PFSK-1 (cell line): ENCODE measurements around the gene MRPL33.

Source experiments
- FOXP2 ChIP-seq: optimal IDR thresholded peaks from 2 replicates; pipeline ENCODE3; 2011; ENCODE audit warnings: borderline replicate concordance, control low read depth, inconsistent platforms; ENCODE audit not compliant: insufficient read depth; ENCODE audit errors: extremely low read length, extremely low read depth
- POLR2AphosphoS5 ChIP-seq: IDR thresholded peaks from 2 replicates; pipeline ENCODE4 v1.6.1; 2012; ENCODE audit warnings: low read depth, mild to moderate bottlenecking, control low read depth, low read length, moderate library complexity
- SIN3A ChIP-seq: IDR thresholded peaks from 2 replicates; pipeline ENCODE4 v1.6.1; 2012; ENCODE audit warnings: mild to moderate bottlenecking, low read length, moderate library complexity, borderline replicate concordance; ENCODE audit not compliant: insufficient read depth
- TAF1 ChIP-seq: IDR thresholded peaks from 2 replicates; pipeline ENCODE4 v1.6.1; 2012; ENCODE audit warnings: low read length, control low read depth, borderline replicate concordance; ENCODE audit not compliant: insufficient read depth
- TF ChIP-seq, protein P1 (sequence below), 2 experiments: IDR thresholded peaks; 2 replicates each; pipeline versions ENCODE4 v1.6.1 to v1.8.0; 2011 to 2012; ENCODE audit warnings: low read depth in 2 of 2, low read length in 2 of 2, control low read depth in 1 of 2, inconsistent platforms in 1 of 2, mild to moderate bottlenecking in 1 of 2, moderate library complexity in 1 of 2; ENCODE audit not compliant: insufficient read depth in 1 of 2

The MRPL33 gene

DNA sequence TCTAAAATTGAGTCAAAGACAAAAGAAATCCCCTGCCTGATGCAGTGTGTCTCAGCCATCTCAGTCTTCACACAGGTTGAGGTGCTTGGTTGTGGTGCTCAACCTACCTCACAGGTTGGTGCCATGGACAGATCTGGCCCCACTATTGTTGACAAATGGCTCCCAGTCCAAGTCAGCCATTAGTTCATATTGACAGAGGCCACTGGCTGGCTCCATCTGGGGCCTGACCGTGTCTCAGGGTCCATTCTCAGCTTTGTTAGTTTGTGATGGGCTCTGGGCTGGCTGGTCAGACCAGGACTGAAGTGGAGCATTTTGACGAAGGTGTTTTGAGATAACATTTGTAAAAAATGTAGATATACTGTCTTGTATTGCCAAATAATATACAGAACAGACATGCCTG lies 36.9 kb downstream of the MRPL33 start:
- no peak for TF ChIP-seq SIN3A
- TF ChIP-seq, protein P1, sequence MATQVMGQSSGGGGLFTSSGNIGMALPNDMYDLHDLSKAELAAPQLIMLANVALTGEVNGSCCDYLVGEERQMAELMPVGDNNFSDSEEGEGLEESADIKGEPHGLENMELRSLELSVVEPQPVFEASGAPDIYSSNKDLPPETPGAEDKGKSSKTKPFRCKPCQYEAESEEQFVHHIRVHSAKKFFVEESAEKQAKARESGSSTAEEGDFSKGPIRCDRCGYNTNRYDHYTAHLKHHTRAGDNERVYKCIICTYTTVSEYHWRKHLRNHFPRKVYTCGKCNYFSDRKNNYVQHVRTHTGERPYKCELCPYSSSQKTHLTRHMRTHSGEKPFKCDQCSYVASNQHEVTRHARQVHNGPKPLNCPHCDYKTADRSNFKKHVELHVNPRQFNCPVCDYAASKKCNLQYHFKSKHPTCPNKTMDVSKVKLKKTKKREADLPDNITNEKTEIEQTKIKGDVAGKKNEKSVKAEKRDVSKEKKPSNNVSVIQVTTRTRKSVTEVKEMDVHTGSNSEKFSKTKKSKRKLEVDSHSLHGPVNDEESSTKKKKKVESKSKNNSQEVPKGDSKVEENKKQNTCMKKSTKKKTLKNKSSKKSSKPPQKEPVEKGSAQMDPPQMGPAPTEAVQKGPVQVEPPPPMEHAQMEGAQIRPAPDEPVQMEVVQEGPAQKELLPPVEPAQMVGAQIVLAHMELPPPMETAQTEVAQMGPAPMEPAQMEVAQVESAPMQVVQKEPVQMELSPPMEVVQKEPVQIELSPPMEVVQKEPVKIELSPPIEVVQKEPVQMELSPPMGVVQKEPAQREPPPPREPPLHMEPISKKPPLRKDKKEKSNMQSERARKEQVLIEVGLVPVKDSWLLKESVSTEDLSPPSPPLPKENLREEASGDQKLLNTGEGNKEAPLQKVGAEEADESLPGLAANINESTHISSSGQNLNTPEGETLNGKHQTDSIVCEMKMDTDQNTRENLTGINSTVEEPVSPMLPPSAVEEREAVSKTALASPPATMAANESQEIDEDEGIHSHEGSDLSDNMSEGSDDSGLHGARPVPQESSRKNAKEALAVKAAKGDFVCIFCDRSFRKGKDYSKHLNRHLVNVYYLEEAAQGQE (IDR thresholded peaks at IDR 0.05; ENCODE audit: insufficient read depth in 1 of 2, low read depth in 2 of 2, low read length in 2 of 2): no peak
- no peak for TF ChIP-seq FOXP2
- TF ChIP-seq TAF1: no peak
- no peak for TF ChIP-seq POLR2AphosphoS5

DNA sequence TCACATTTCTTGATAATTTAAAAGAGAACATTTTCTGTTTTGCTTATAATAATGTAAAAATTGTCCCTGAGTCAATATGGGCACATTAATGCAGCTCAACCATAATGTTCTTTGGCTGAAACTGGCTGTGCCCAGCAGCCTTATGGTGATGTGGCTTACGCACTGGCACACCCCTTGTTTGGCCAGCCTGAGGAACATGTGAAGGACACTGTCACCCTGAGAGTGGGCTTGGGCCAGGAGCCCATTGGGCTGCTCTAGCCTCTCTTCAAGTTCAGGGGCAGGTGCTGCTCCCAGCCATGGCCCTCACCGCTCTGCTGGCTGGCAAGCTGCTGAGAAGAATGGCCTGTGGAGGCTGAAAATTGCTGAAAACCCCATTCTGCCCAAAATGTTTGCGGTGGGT lies 37.5 kb downstream of the MRPL33 start:
- TF ChIP-seq SIN3A (no peak), TAF1 (no peak), FOXP2 (no peak), POLR2AphosphoS5 (no peak)
- TF ChIP-seq, protein P1 (IDR thresholded peaks at IDR 0.05; ENCODE audit: insufficient read depth in 1 of 2, low read depth in 2 of 2, low read length in 2 of 2): no peak

DNA sequence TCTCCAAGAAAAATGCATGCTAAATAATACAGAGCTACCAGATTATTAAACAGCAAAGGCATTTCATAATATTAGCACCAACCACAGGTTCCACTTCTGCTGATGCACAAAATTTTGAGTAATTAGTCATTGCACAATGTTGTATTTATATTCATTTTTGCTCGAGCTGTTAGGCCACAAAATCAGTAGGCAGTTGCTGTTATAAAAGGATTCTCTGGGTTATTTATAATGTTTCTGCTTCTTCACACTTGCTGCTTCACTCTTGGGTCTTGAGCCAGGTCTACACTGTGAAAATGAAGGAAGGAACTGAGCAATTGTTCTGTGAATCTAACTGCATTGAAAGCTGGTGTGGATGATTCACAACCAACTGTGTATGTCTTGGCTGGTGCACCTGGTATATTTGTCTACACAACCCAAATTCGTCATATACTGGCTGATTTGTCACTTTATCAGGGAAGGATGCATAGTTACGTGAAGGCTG lies 38.3 kb downstream of the MRPL33 start:
- TF ChIP-seq TAF1 (no peak), FOXP2 (no peak), POLR2AphosphoS5 (no peak)
- TF ChIP-seq, protein P1 (IDR thresholded peaks at IDR 0.05; ENCODE audit: insufficient read depth in 1 of 2, low read depth in 2 of 2, low read length in 2 of 2): no peak

DNA sequence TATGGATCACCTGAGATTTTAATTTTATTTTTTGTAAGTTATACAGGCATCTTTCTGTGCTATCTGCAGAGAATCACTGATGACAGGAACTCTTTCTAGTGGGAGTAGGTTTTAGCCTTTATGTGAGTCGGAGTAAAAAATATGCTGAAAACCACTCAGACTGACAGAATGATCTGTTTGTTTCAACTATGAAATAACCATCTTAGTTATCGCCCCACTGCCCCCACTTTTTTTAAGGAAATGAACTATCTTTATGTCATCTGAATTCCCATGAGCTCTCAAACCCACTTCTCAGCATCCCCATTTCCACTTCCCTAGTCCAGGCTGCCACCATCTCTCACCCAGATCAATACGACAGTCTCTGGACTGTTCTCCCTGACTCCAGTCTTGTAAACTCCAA lies 38.9 kb downstream of the MRPL33 start:
- TF ChIP-seq, protein P1 (IDR thresholded peaks at IDR 0.05; ENCODE audit: insufficient read depth in 1 of 2, low read depth in 2 of 2, low read length in 2 of 2): no peak
- TF ChIP-seq FOXP2 (no peak), TAF1 (no peak)

DNA sequence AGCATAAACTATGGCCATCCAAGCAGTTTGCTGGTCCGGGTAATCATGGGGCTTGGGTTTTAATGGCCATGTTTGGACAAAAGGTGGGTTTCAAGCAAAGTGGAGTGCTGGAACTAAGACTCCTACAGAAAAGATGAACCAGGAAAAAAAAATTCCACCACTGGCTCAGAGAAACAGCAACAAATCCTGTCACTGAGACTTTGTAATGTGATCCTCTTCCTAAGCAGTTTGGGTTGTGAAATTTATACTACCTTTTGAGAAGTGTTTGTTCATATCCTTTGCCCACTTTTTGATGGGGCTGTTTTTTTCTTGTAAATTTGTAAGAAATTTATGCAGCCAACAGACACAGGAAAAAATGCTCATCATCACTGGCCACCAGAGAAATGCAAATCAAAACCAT lies 40.2 kb downstream of the MRPL33 start:
- no peak for TF ChIP-seq SIN3A
- no peak for TF ChIP-seq FOXP2
- TF ChIP-seq, protein P1 (IDR thresholded peaks at IDR 0.05; ENCODE audit: insufficient read depth in 1 of 2, low read depth in 2 of 2, low read length in 2 of 2): no peak
- TF ChIP-seq TAF1: no peak
- TF ChIP-seq POLR2AphosphoS5: no peak
